ENCODE data around the gene FAM83G.
"Not testable (repeated sequence)": the region's sequence is repeated elsewhere in the genome, so short reads cannot be mapped to it uniquely, and the experiment has no call there.

The FAM83G gene

DNA sequence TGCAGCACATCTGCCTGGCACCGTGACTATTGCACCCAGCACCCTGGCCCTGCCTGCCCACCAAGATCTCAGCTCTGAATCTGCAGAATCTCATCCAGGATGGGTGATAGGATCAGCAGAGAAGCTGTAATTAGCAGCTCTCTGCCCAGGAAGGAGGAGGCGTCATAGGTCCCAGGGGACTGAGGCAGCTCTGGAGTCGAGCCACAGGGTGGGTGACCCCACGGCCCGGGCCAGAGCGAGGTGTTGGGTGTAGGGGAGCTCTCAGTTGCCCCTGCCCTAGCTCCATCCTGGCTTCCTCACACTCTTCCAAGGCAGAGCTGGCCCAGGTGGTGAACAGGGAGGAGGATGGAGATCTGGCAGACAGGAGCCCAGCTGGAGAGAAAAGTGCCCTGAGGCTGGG lies 18.2 kb upstream of the FAM83G start:
- no peak for DNase-seq (ENCODE audit: low spot score)

GRCh38 chr17:19022128-19022527 lies 17.6 kb upstream of the FAM83G start:
- DNase-seq (ENCODE audit: low spot score) = no peak

GRCh38 chr17:19021622-19022083 lies 17.1 kb upstream of the FAM83G start:
- no peak for DNase-seq (ENCODE audit: low spot score)

DNA sequence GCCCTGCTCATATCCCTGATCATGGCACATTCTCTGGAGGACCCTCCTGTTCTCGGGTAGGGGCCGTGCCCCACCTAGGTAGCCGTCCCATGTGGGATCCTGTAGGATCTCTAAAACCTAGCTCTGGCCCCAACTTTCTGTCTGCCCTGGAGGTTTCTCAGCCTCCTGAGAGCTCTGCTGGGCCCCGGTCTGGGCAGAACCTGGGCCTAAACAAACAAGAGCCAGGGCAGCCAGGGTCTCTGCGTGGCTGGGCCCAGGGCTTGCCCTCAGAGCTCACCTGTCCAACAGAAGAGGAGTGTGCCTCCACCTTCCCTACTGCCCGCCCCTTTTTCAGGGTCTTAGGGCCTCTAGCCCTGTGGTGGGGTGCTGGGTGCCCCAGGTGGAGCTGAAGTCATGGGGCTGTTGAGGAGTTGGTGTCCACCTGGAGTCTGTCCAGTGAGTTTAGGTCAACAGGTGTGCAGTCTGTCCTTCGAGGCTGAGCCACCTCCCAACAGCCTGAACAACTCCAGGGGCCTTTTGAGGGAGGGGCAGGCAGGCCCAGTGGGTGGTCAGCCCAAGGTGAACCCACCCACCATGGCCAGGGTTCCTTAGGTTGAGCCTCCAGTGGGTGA lies 16.6 kb upstream of the FAM83G start:
- DNase-seq (ENCODE audit: low spot score) = not testable (repeated sequence)

GRCh38 chr17:19020016-19020415 lies 15.5 kb upstream of the FAM83G start:
- DNase-seq (ENCODE audit: low spot score) = no peak

- no peak for DNase-seq (ENCODE audit: low spot score)
Observed at GRCh38 chr17:19019041-19019941, 14.7 kb upstream of the FAM83G start.

GRCh38 chr17:19018600-19018950 lies 14.0 kb upstream of the FAM83G start:
- DNase-seq (ENCODE audit: low spot score) = no peak

DNA sequence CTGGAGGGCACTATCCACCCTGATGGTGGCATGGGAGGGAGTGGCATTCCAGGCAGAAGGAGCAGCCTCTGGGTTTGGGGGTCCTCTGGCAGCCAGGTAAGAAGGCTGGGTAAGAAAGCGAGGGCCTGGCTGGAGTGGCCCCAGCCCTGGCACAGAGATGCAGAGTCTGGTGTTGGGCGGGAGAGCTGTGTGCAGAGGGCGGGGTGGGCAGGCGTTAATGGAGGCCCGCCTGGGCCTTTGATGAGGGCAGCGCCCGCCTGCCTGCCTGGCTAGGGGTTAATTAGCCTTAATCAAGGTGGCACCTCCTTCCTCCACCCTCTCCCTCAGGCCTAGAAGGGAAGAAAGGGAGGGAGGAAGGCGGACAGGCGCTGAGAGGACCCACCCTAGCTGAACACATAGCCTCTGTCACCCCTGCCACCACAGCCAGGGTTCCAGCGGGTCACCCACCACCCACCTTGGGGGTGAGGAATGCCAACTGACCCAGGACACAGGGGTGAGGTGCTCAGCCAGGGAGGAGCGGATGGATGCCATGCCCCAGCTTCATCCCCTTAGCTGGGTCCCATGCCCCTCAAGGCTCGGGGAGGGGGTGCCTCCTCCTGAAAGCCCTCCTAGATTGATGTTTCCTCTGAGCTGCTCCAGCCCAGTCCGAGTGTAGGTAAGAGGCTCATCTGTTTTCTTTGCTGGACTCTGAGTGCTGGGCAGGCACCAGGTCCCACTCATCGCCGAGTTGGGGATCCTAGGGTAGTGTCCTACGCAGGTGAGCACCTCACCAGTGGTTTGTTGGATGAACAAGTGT lies 13.4 kb upstream of the FAM83G start:
- DNase-seq (ENCODE audit: low spot score) = no peak

- no peak for DNase-seq (ENCODE audit: low spot score)
Observed at GRCh38 chr17:19017401-19017800, 12.8 kb upstream of the FAM83G start.

- no peak for DNase-seq (ENCODE audit: low spot score)
Observed at GRCh38 chr17:19016881-19017280, 12.3 kb upstream of the FAM83G start.

- DNase-seq (ENCODE audit: low spot score) = no peak
Observed at GRCh38 chr17:19016297-19016696, 11.7 kb upstream of the FAM83G start.

GRCh38 chr17:19015428-19015827 lies 10.9 kb upstream of the FAM83G start:
- no peak for DNase-seq (ENCODE audit: low spot score)

GRCh38 chr17:19014628-19015215 lies 10.2 kb upstream of the FAM83G start:
- DNase-seq (ENCODE audit: low spot score) = no peak

DNA sequence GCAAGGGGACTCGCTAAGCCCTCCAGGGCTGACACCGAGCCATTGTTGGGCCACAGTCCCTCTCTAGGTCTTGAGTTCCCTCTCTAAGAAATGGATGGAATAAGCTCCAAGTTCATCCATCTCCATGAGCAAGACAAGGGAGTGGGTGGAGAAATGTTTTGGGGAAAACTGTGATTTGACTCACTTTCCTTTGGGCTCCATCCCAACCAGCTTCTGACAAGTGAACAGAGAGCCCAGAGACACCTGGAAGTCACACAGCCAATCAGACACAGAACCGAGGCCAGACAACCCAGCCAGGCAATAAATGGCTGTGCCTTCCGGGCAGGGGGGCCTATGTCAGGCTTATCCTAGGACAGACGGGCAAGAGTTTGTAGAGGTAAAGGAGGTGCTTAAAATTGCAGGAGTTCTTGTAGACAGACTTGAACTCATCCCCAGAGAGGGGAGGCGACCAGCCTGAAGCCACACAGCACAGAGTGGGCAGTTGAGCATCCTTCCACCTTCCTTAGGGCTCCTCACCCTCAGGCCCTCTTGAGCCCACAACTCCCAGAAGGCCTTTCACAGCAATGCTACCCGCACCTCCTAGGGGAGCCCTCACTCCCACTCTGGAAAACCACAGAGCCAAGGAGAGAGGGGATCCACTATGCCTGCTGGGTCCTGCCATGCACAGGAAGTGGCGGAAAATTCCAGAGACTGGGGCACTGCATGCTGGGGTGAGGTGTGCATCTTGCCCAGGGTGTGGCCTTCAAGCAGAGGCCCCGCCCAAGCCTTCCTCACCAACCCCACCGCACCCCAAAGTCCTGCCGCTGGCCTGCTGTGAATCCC lies 9.5 kb upstream of the FAM83G start:
- no peak for DNase-seq (ENCODE audit: low spot score)

- DNase-seq (ENCODE audit: low spot score) = no peak
Observed at GRCh38 chr17:19013226-19013625, 8.7 kb upstream of the FAM83G start.

- DNase-seq (ENCODE audit: low spot score) = no peak
Observed at GRCh38 chr17:19012171-19013080, 7.9 kb upstream of the FAM83G start.

GRCh38 chr17:19011581-19011980 lies 7.0 kb upstream of the FAM83G start:
- no peak for DNase-seq (ENCODE audit: low spot score)

- no peak for DNase-seq (ENCODE audit: low spot score)
Observed at GRCh38 chr17:19010729-19011505, 6.4 kb upstream of the FAM83G start.

DNA sequence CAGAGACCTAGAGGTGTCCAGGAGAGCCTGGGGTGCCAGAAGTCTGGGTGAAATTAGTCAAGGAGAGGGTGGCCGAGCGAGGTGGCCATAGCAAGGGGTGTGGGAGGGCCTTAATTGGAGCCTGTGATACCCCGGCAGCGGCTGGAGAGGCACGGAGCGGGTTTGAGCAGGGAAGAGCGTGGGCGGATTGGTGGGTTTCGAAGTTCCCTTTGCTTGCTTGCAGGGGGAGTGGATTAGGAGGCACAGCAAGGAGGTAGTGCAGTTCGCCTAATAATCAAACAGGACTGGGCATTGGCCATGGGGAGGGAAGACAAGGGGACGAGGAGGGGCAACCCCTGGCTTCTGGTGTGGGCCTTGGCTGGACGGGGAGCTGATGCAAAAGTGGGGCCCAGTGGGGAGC lies 5.4 kb upstream of the FAM83G start:
- no peak for DNase-seq (ENCODE audit: low spot score)

- no peak for DNase-seq (ENCODE audit: low spot score)
Observed at GRCh38 chr17:19006698-19007097, 2.1 kb upstream of the FAM83G start.
